A673 (cell line): Measurements from ENCODE around the gene LMO7. TPM values are rescaled to one million over a fixed set of nuclear protein-coding genes. Genes with fewer than 3 reads are reported as not detected.

Source experiments
- BruUV-seq: library from RNA; stranded (reverse); fragments of 400-500 nt; replicated peaks from 2 replicates; lab custom pipeline; 2021; lab: Mats Ljungman, UMichigan
- CTCF ChIA-PET: fragments of 300-600 bp; sonication (Branson Sonifier 250); formaldehyde crosslinking; loops from one replicate; lab custom pipeline; 2022; ENCODE audit warnings: antibody characterized with exemption; lab: Charles Lee
- POLR2A ChIA-PET: fragments of 300-600 bp; sonication (Branson Sonifier 250); formaldehyde crosslinking; loops from one replicate; lab custom pipeline; 2022; ENCODE audit warnings: antibody characterized with exemption; ENCODE audit not compliant: low non-redundant PET; lab: Charles Lee
- DNase-seq: peaks from one replicate; pipeline ENCODE4 v3.0.0-alpha.2; 2015; ENCODE audit warnings: low spot score
- H3K27ac ChIP-seq: fragments of 200-600 bp; sonication (generic); 2 replicates; pipeline ENCODE4 v1.5.1; 2016; ENCODE audit warnings: mixed run types, low read depth, mild to moderate bottlenecking, mixed read lengths, antibody characterized with exemption, low read length; ENCODE audit not compliant: poor library complexity, severe bottlenecking
- H3K27me3 ChIP-seq: fragments of 200-600 bp; sonication (generic); replicated peaks from 2 replicates; pipeline ENCODE4 v1.6.1; 2017; ENCODE audit warnings: mixed run types, low read depth, mild to moderate bottlenecking, mixed read lengths, antibody characterized with exemption, low read length; ENCODE audit not compliant: insufficient read depth, poor library complexity
- H3K36me3 ChIP-seq: fragments of 200-600 bp; sonication (generic); 2 replicates; pipeline ENCODE4 v1.6.1; 2016; ENCODE audit warnings: mixed run types, mild to moderate bottlenecking, mixed read lengths, antibody characterized with exemption, low read length; ENCODE audit not compliant: insufficient read depth, poor library complexity, severe bottlenecking
- H3K4me1 ChIP-seq: fragments of 200-600 bp; sonication (generic); 2 replicates; pipeline ENCODE4 v1.6.1; 2017; ENCODE audit warnings: mixed run types, mild to moderate bottlenecking, mixed read lengths, antibody characterized with exemption, low read length; ENCODE audit not compliant: insufficient read depth, poor library complexity, severe bottlenecking
- H3K4me3 ChIP-seq: fragments of 200-600 bp; sonication (generic); 2 replicates; pipeline ENCODE4 v1.5.1; 2016; ENCODE audit warnings: low read depth, mixed run types, mild to moderate bottlenecking, mixed read lengths, low read length; ENCODE audit not compliant: poor library complexity, severe bottlenecking
- H3K9me3 ChIP-seq: fragments of 200-600 bp; sonication (generic); 2 replicates; pipeline ENCODE4 v1.6.1; 2016; ENCODE audit warnings: mixed run types, low read depth, mild to moderate bottlenecking, mixed read lengths, antibody characterized with exemption, low read length; ENCODE audit not compliant: poor library complexity, severe bottlenecking
- EZH2 ChIP-seq: fragments of 200-600 bp; sonication (generic); IDR thresholded peaks from 2 replicates; pipeline ENCODE4 v1.6.1; 2017; ENCODE audit warnings: borderline replicate concordance, low read depth, mild to moderate bottlenecking, mixed read lengths, antibody characterized with exemption, low read length; ENCODE audit not compliant: poor library complexity, severe bottlenecking
- intact Hi-C: fragments of 100-400 bp; cut with micrococcal nuclease; formaldehyde crosslinking; loops from one replicate; pipeline ENCODE4 v1.10.0; 2022; ENCODE audit not compliant: unreplicated experiment
- total RNA-seq: library from RNA; stranded (reverse); gene quantifications from 2 replicates; pipeline ENCODE4 v1.2.3, GENCODE V29; 2021
- TF ChIP-seq, protein P1 (sequence below): fragments of 300-800, 200-600 bp; sonication (generic); conservative IDR thresholded peaks from 2 replicates; pipeline ENCODE4 v1.5.1; 2017; ENCODE audit warnings: low read depth, mild to moderate bottlenecking, antibody characterized with exemption, low read length, moderate library complexity, mixed read lengths

LMO7 gene
- total RNA-seq, 1 experiment from 2014 or later, result 20.3 TPM

DNA sequence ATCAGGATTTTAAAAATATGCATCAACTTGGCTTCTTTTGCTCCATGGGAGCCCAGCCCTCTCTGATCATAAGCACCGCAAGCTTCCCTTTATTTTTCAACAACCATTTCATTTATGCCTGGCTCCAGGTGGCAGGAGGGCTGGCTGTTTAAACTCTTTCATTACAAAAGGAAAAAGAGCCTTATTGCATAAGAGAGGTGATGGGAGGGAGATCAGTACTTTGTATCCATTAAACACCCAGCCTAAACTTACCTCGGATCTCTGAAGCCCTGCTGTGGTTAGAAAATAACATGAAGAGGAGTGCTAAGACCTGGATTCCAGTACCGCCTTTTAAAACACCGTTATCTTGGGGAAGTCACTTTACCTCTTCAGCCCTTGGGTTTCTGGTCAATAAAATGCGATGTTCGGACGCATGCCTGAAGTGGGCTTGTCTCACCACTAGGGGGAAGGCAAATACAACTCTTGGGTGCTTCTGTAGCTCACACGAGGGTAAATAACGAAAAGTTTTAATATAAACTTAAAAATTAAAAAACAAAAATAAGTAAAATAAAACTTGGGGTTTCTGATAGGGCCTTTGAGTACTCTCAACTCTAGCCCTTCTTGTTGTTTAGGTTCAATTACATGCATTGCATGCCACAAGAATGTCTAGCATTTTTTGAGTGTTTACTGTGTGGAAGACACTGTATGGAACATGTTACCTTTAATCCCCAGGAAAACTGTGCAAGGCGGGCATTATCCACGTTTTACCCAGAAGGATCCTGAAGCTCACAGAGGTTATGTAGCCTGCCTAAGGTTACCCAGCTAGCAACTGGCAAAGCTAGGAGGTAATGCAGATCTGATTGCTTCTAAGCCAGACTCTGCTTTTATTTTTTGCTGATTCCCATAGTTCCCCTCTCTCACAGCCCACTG lies 240.3 kb downstream of the LMO7 start:
- H3K27ac ChIP-seq, result no peak overlapping the region
- H3K4me3 ChIP-seq, result no peak overlapping the region
- H3K4me1 ChIP-seq, result no peaks in the 10 kb centered on the region
- CTCF ChIA-PET, result interaction anchor here (0.6 to 1.0 kb wide), 3 partner anchors 180 to 1100 kb away, joined by 3 to 5 read pairs (median 4); no protein-coding TSS in a partner anchor
- no peaks in the 10 kb centered on the region for H3K36me3 ChIP-seq
- BruUV-seq, result no TSS peak
- peaks cover 10% of the 10 kb centered on the region for H3K27me3 ChIP-seq
- TF ChIP-seq EZH2, result no peak
- TF ChIP-seq, protein P1, sequence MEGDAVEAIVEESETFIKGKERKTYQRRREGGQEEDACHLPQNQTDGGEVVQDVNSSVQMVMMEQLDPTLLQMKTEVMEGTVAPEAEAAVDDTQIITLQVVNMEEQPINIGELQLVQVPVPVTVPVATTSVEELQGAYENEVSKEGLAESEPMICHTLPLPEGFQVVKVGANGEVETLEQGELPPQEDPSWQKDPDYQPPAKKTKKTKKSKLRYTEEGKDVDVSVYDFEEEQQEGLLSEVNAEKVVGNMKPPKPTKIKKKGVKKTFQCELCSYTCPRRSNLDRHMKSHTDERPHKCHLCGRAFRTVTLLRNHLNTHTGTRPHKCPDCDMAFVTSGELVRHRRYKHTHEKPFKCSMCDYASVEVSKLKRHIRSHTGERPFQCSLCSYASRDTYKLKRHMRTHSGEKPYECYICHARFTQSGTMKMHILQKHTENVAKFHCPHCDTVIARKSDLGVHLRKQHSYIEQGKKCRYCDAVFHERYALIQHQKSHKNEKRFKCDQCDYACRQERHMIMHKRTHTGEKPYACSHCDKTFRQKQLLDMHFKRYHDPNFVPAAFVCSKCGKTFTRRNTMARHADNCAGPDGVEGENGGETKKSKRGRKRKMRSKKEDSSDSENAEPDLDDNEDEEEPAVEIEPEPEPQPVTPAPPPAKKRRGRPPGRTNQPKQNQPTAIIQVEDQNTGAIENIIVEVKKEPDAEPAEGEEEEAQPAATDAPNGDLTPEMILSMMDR, result peak; percentile 93
- H3K9me3 ChIP-seq, result no peaks in the 10 kb centered on the region
- peak; percentile 67 for DNase-seq
- POLR2A ChIA-PET, result interaction anchor here (0.5 kb wide), 1 partner anchor 337 kb away, joined by 3 read pairs; no protein-coding TSS in a partner anchor
- intact Hi-C loops, result loop anchor here (1.0 to 2.0 kb wide), 3 partner anchors 140 to 1026 kb away; no protein-coding TSS in a partner anchor

DNA sequence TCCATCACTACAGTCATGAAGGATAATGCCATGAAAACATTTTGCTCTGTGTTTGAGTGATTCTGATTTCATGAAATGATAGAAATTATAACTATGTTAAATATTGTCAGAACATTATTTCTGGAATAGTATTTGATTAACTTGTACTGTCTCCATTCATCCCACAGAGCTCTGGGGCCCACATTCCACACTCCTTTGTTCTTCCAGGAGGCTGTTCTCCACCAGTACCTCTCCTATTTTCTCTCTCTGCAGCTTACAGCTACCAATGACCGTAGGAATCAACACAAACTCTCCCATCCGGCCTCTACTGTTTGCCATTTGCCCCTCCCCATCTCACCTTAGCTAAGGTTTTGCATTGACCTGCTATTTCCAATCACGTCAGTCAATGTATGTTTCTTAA lies 240.9 kb downstream of the LMO7 start:
- H3K9me3 ChIP-seq, result no peaks in the 10 kb centered on the region
- no peak overlapping the region for H3K27ac ChIP-seq
- ChIA-PET POLR2A (no interaction called here), CTCF (interaction anchor here (0.6 to 1.2 kb wide), 3 partner anchors 140 to 870 kb away, joined by 4 to 5 read pairs (median 4); no protein-coding TSS in a partner anchor)
- no peak overlapping the region for H3K4me3 ChIP-seq
- peaks cover 14% of the 10 kb centered on the region for H3K27me3 ChIP-seq
- intact Hi-C loops, result loop anchor here (2.0 kb wide), 2 partner anchors 596 to 1026 kb away; no protein-coding TSS in a partner anchor
- DNase-seq, result no peak
- H3K4me1 ChIP-seq, result no peaks in the 10 kb centered on the region
- TF ChIP-seq, protein P1, result no peak
- TF ChIP-seq EZH2, result no peak
- no TSS peak for BruUV-seq
- H3K36me3 ChIP-seq, result no peaks in the 10 kb centered on the region

DNA sequence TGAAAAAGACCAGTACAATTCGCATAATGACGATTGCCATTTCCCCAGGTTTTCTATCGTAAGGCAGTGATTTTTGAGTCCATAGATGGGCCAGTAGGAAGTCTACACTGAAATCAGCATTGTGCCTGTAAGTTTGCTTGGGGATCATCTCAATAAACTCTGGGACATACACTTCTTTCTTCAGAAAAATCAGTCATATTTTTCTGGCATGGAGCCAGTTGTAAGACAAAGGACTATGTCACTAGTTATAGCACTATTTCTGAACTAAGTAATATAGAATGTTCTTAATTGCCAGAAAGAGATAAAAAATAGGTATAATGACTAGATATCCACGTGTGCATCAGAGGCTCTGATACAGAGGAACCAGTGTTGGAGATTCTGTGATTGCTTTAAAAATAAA lies 243.5 kb downstream of the LMO7 start:
- ChIA-PET CTCF (no interaction called here), POLR2A (no interaction called here)
- H3K4me3 ChIP-seq, result no peak overlapping the region
- peaks cover 12% of the 10 kb centered on the region for H3K27me3 ChIP-seq
- no TSS peak for BruUV-seq
- H3K9me3 ChIP-seq, result no peaks in the 10 kb centered on the region
- H3K4me1 ChIP-seq, result no peaks in the 10 kb centered on the region
- H3K27ac ChIP-seq, result no peak overlapping the region
- no peaks in the 10 kb centered on the region for H3K36me3 ChIP-seq
- TF ChIP-seq EZH2, result no peak
- TF ChIP-seq, protein P1, result no peak
- intact Hi-C loops, result no loop called here
- DNase-seq, result no peak
